GM21786 (cell line): Measurements from ENCODE around the gene ZNF506.
"Not testable (repeated sequence)": the region's sequence is repeated elsewhere in the genome, so short reads cannot be mapped to it uniquely, and the experiment has no call there.

Experiments used
- ATAC-seq: cut with Tn5 transposase; IDR thresholded peaks from one replicate; pipeline ENCODE4 v1.9.1; 2021; ENCODE audit not compliant: unreplicated experiment

The ZNF506 gene

DNA sequence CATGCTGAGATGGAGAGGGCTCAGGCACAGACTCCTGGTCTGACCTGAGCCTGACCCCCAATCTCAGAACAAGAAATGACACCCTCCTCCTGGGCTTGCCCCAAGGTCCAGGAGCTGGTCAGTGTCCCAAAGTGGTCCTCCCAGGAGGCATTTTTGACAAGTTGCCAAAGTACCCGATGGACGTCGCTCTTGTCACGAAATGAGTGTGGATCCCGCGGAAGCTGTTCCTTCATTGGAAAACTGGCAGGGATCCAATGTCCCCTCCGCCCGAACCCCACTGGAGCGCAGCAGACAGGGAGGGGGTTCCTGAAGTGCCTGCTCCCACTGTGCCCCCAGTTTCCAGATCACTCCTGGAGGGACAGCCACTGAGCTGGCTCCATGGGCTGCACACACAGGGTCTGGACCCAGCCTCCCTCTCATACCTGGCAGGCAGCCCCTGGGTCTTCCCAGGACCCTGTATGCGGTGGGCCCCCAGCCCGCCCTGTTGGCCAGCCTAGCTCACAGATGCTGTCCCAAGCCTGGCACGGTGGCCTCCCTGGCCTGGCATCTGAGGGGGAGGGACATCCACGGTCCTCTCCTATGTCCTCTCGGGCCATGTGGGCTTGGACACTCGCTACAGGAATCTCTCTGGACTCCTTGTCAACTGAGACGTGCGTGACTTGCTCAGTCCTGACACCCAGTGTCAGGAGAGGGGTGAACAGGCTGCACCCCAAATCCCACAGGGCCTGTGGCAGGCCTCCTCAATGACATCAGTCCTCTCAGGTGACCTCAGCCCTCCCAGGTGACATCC is 75.9 kb downstream of the ZNF506 start:
- ATAC-seq: no peak

DNA sequence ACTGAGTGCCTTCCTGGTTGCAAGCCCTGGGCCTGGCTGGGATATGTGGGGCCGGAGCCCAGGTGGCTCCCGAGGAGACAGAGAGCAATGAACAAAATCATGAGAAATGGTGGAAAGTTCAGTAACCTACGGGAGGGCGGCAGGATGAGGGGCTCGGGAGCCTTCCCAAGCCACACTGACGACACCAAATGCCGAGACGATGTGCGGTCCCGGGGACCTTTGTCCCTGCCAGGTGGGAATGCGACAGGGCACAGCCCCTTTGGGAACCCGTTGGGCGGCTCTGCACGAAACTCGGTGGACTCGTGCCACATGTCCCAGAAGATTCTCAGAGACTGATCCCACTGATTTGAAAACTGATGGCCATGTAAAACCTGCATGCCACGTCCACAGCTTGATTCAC is 76.9 kb downstream of the ZNF506 start:
- no peak for ATAC-seq

DNA sequence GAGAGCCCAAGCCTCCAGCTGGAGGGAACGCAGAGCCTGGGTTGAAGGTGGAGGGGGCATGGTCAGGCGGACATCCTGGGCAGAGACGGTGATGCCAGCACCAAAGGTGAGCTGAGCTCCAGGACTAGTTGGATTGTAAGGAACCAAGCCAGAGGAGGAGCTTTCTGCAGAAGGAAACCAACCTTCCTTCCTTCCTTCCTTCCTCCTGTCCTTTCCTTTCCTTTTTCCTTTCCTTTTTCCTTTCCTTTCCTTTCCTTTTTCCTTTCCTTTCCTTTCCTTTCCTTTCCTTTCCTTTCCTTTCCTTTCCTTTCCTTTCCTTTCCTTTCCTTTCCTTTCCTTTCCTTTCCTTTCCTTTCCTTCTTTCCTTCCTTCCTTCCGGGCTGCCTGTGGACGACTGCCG is 77.6 kb downstream of the ZNF506 start:
- ATAC-seq: not testable (repeated sequence)

DNA sequence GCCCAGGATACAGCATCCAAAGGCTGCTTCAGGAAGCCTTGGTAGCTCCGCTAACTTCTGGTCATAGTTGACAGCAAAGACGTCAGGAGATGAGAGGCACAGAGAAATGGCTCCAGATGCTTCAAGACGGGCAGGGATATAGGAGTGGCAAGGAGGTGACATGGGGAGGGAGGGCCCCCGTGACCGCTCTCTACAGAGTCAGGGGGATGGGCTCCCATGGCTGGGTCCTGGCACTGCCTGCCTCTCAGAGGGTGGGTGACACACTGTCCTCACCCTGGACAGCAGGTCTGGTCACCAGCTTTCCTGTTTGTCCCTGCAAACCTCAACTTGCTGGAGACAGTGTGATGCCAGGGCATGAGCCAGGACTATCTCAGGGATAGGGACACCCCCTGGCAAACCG is 78.4 kb downstream of the ZNF506 start:
- ATAC-seq: no peak

DNA sequence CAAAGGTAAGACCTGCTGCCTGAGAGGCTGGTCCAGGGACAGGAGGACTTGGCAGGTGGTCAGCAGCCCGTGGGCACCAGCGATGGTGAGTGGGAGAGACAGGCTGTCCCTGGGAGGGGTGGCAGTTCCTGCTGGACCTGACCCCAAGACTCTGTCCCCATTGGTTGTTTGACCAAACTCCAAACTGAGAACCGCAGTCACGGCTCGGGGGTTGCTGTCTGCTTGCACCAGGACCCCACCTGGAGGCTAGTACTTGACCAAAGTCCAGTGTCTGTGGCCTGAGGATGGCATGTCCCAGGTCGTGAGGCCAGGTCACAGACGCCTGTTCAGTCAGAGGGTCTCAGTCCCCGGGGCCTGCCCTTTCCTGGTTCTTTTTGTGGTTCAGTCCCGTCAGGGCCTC is 78.8 kb downstream of the ZNF506 start:
- no peak for ATAC-seq
